HCT116 (cell line): ENCODE measurements around the gene TCERG1L.

Experiments used
- CEBPB ChIP-seq: IDR thresholded peaks from 2 replicates; pipeline ENCODE4 v1.6.1; 2012; ENCODE audit warnings: low read depth
- EZH2 ChIP-seq: fragments of 200-600 bp; sonication (generic); IDR thresholded peaks from 2 replicates; pipeline ENCODE4 v1.6.1; 2017; ENCODE audit warnings: antibody characterized with exemption, mixed run types
- EZH2phosphoT487 ChIP-seq: fragments of 200-600 bp; IDR thresholded peaks from 2 replicates; pipeline ENCODE4 v1.6.1; 2018; ENCODE audit warnings: antibody characterized with exemption, borderline replicate concordance
- POLR2A ChIP-seq: IDR thresholded peaks from 2 replicates; pipeline ENCODE4 v1.7.0; 2011; ENCODE audit warnings: borderline replicate concordance; ENCODE audit not compliant: insufficient read depth, insufficient read length; ENCODE audit errors: extremely low read depth
- TF ChIP-seq, protein P1 (sequence below), 3 experiments: fragments of 200-600 bp in 1 of 3; sonication (generic) in 1 of 3; IDR thresholded peaks in 2 of 3; conservative IDR thresholded peaks in 1 of 3; 2 replicates each; pipeline ENCODE4 v1.5.1; 2012 to 2017; ENCODE audit warnings: low read depth in 2 of 3, low read length in 2 of 3, antibody characterized with exemption in 1 of 3, borderline replicate concordance in 1 of 3, control low read depth in 1 of 3, mild to moderate bottlenecking in 1 of 3, mixed read lengths in 1 of 3, mixed run types in 1 of 3, moderate library complexity in 1 of 3; ENCODE audit not compliant: insufficient read depth in 1 of 3
- TF ChIP-seq, protein P2 (sequence below): IDR thresholded peaks from 2 replicates; pipeline ENCODE4 v1.6.1; 2012; ENCODE audit warnings: low read depth

DNA sequence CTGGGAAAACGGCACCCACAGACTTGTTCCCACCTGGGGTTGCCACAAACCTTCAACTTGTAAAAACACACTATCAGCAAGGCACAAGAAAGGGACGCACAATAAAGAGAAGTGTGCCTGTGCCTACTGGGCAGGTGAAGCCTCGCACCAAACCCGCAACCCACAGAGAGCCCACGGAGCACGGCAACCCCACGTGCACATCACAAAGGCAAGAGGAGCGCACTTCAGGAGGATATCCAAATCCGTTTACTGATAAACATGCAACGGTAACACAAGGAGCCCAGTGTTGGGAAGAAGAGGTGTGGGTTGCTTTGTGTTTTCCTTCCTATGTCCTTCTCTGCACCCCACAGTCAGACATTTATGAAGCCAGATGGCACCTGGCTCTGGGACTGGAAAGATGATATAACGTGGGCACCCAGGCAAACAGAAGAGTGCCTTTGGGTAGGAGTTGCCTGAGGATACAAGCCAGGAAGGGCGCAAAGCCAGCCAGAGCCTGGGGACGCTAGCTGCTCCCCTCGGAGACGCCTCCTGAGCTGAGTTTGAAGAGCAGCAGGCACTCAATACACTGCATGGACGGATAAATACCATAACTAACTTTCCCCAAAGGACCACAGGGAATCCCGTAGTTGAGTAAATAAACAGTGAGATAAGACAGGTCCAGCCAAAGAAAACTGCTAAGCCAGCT is 41.6 kb downstream of the TCERG1L start:
- TF ChIP-seq, protein P1, sequence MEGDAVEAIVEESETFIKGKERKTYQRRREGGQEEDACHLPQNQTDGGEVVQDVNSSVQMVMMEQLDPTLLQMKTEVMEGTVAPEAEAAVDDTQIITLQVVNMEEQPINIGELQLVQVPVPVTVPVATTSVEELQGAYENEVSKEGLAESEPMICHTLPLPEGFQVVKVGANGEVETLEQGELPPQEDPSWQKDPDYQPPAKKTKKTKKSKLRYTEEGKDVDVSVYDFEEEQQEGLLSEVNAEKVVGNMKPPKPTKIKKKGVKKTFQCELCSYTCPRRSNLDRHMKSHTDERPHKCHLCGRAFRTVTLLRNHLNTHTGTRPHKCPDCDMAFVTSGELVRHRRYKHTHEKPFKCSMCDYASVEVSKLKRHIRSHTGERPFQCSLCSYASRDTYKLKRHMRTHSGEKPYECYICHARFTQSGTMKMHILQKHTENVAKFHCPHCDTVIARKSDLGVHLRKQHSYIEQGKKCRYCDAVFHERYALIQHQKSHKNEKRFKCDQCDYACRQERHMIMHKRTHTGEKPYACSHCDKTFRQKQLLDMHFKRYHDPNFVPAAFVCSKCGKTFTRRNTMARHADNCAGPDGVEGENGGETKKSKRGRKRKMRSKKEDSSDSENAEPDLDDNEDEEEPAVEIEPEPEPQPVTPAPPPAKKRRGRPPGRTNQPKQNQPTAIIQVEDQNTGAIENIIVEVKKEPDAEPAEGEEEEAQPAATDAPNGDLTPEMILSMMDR (IDR thresholded peaks at IDR 0.05 in 2 of 3, conservative IDR thresholded peaks at IDR 0.05 in 1 of 3; ENCODE audit: borderline replicate concordance in 1 of 3, insufficient read depth in 1 of 3, low read depth in 2 of 3, low read length in 2 of 3) = no peak
- no peak for TF ChIP-seq EZH2
- no peak for TF ChIP-seq CEBPB
- TF ChIP-seq EZH2phosphoT487 = no peak
- TF ChIP-seq, protein P2, sequence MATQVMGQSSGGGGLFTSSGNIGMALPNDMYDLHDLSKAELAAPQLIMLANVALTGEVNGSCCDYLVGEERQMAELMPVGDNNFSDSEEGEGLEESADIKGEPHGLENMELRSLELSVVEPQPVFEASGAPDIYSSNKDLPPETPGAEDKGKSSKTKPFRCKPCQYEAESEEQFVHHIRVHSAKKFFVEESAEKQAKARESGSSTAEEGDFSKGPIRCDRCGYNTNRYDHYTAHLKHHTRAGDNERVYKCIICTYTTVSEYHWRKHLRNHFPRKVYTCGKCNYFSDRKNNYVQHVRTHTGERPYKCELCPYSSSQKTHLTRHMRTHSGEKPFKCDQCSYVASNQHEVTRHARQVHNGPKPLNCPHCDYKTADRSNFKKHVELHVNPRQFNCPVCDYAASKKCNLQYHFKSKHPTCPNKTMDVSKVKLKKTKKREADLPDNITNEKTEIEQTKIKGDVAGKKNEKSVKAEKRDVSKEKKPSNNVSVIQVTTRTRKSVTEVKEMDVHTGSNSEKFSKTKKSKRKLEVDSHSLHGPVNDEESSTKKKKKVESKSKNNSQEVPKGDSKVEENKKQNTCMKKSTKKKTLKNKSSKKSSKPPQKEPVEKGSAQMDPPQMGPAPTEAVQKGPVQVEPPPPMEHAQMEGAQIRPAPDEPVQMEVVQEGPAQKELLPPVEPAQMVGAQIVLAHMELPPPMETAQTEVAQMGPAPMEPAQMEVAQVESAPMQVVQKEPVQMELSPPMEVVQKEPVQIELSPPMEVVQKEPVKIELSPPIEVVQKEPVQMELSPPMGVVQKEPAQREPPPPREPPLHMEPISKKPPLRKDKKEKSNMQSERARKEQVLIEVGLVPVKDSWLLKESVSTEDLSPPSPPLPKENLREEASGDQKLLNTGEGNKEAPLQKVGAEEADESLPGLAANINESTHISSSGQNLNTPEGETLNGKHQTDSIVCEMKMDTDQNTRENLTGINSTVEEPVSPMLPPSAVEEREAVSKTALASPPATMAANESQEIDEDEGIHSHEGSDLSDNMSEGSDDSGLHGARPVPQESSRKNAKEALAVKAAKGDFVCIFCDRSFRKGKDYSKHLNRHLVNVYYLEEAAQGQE = no peak
- TF ChIP-seq POLR2A = no peak
